Stimulated activated CD4-positive, alpha-beta T cell treated with anti-CD3 and anti-CD28 coated beads, Interleukin-4, amount 100 ng/mL, for 48 hours (primary cell): Measurements from ENCODE around the gene SUPT4H1.
A peak's percentile ranks its signal among the peaks of the same experiment; 100 is the strongest.

Source experiments
- DNase-seq, 2 donors: peaks; one replicate each; pipeline ENCODE4 v3.0.0-alpha.2; 2020; ENCODE audit warnings: low read depth in 2 of 2

The SUPT4H1 gene

DNA sequence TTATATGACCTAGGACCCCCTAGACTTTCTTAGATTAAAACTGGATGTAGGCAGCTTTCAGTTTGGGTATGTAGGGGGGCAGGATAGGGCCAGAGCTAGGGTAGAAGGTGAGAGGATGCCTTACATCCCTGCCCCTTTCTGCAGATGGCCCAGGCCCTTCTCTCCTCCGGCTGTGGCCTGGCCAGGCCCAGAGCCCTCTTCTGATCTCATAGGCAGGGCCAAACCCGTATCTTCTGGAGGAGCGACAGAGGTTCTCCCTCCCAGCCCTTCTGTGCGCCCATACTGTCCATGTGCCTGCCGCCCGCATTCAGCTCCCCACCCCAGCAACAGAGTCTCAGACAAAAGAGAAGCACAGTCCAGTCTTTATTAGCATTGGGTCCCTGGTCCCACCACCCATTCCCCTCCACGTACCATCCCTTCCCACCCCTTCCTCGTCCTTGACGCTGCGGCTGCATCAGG lies 21.4 kb downstream of the SUPT4H1 start:
- DNase-seq, result peak in 1 of 2 donors; percentile 45

DNA sequence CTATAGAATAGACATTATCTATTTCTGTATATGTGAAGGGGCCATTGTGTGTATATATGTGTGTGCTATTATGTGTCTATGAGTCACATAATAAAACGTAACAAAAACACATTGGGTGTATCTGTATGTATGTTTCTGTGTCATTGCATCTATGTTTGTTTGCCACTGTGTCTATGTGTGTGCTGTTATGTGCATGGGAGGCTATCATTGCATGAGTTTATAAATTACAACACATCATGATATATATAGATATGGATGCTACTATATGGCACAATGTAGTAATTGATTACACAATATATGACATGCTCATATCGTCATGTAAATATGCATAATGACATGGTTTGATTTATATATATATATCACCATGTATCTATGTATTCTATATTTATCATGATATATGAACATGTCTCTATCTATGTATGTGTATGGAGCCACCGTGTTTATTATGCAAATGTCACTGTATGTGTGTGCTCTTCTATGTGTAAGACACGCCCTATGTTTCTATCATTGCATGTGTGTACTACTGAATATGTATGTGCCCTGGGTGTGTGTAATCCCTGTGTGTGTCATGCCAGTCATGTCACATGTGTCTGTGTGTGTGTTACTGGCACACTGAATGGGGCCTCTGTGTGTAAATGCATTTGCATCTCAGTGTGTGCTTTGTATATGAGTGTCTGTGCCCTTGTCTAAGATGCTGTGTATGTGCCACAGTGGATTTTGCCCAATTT lies 22.0 kb downstream of the SUPT4H1 start:
- peak in 1 of 2 donors; percentile 56 for DNase-seq

DNA sequence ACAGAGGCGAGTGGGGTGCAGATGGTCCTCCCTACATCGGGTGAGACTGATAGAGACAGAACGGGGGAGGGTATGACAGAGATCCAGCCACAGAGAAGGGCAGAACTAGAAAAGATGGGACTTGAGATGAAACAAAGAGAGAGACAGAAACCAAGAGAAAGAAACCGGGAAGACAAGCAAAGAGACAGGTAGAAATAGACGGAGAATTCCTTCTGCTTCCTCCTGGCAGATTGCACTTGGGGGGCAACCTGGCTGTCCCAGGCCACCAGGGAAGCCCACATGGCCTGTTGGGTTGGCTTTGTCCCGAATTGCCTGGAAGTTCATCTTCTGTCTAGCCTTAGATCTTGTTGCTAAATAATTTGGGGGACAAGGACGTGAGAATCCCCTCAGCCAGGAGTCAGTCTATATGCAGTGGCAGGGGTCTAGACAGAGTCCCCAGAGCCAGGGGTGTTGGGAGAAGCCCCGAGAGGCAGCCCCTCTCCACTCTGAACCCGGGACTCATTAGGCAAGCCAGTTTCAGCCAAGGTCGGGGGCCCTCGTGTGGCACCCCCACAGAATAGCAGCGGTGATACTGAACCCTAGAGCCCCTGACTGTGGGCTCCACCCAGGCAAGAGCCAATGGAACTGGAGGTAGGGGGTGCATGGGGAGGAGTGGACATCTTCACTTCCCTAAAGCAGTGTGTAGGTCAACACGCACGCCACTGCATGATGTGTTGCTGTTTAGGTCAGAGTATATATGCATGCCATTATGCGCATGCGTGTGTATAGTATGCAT lies 22.8 kb downstream of the SUPT4H1 start:
- DNase-seq, result peak; percentile 81 to 85

GRCh38 chr17:58328195-58329034 lies 23.6 kb downstream of the SUPT4H1 start, which contains the start of gene TSPOAP1:
TSS of gene TSPOAP1 (minus strand) at chr17:58328795. CDS start at chr17:58327920, 875 bp downstream.
- DNase-seq, result peak; percentile 75 to 83

- DNase-seq, result no peak
These were observed 24.4 kb downstream of the SUPT4H1 start for GRCh38 chr17:58327363-58328194.

- DNase-seq, result no peak
These were observed 25.2 kb downstream of the SUPT4H1 start for GRCh38 chr17:58326609-58327362.

DNA sequence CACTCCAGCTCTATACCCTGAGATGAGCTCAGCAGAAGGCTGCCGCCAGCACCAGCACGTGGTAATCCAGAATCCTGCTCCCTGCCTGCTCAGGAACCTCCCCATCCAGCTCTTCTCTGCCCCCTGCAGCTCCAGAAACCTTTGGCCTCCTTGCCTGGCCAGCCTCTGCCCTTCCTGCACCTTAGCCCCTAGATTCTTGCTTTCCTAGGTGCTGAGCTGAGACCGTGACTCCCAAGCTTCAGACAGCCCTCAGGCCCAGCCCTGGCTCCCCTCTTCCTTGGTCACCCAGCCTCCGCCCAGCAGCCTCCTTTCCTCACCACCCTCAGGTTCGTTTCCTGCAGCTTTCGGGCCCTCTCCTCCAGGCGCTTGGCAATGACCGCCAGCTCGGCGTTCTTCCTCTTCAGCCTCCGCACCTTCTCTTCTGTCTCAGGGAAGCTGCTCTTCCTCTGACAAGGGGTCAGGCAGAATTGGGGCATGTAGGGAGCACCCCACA lies 26.0 kb downstream of the SUPT4H1 start:
- no peak for DNase-seq

- DNase-seq, result no peak
These were observed 26.7 kb downstream of the SUPT4H1 start for GRCh38 chr17:58325289-58325726.

GRCh38 chr17:58324409-58325288 lies 27.4 kb downstream of the SUPT4H1 start:
- no peak for DNase-seq

DNA sequence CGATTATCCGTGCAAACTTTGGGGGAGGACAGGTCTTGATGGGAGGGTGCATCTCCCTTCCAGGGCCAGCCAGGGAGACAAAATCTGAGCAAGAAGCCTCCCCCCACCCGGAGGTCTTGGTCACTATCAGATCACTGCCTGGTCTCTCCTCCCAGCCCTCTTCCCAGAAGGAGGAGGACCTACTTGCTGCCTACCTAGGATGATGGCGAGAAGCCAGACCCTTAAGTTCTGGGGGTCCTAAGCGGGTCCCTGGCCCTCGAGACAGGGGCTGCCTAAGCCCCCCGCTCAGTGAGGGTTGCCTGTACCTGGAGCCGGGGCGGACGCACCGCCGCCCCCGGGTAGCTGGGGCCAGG lies 28.0 kb downstream of the SUPT4H1 start:
- no peak for DNase-seq

GRCh38 chr17:58323366-58324055 lies 28.5 kb downstream of the SUPT4H1 start:
- no peak for DNase-seq

DNA sequence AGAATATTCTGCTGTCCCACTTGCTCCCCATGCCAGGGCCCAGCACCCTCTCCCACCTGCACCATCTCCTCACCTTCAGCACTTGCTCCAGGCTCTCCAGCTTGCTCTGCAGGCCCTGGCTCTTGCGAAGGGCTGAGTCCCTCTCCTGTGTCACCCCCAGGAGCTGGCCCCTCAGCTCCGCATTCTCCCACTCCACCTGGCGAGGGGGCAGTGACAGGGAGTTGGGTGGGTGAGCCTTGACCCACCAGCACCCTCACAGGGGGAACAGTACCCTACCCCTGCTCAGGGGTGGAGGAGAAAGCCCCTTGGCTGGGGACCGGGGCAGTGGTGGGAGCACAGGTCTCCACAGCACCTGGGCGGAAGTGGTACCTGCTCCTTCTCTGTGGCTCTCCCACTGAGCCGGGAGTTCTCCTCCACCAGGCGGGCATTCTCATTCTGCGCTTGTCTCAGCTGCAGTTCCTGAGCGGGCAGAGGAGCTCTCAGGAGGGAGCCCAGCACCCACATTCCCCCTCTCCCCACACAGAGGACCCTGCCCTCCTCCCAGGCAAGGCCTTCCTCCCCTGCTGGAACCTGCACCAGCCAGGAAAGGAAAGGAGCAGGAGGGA lies 29.3 kb downstream of the SUPT4H1 start:
- no peak for DNase-seq

DNA sequence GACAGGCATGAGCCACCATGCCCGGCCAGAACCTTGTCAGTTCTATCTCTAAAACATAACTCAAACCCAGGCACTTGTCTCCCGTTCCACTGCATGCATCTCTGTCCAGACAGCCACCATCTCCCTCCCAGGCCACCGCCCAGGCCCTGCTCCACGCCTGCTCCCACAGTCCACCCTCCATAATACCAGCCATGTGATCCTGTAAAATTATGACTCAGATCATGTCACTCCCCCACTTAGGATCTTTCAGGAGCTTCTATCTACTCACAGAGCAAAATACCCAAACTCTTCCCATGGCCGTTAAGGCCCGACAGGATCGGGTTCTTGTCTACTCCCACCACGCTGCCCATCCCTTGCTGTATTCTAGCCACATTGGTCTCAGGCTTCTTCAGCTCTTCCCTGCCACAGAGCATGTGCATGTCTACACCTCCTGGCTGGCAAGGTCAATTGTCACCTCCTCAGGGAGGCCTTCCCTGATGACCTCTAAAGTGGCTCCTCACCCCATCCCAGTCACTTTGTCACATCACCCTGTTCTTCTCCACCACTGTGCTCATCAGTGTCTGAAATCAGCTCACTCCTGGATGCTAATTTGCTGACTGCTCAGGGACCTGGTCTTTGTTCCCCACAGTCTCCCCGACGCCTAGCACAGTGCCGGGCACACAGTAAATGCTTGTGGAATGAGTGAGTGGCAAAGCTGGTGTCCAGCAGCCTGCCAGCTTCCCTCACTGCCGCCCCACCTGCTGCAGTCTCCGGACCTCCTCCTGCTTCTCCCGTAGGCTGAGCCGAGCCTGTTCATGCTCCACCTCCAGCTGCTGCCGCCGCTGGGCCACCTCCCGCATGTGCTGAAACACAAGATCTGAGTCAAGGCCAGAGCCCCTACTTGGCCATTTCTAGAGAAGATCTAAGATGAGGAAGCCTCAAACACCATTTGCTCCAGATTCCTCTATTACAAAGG lies 30.2 kb downstream of the SUPT4H1 start:
- no peak for DNase-seq

GRCh38 chr17:58320570-58321323 lies 31.3 kb downstream of the SUPT4H1 start:
- DNase-seq, result no peak

- no peak for DNase-seq
These were observed 31.8 kb downstream of the SUPT4H1 start for GRCh38 chr17:58320163-58320558.
